ENCODE data around the gene ARMC10. TPM values are rescaled to one million over a fixed set of nuclear protein-coding genes. Genes with fewer than 3 reads are reported as not detected.
A peak's percentile ranks its signal among the peaks of the same experiment; 100 is the strongest.
"Not testable (repeated sequence)": the region's sequence is repeated elsewhere in the genome, so short reads cannot be mapped to it uniquely, and the experiment has no call there.

Gene ARMC10
- total RNA-seq, 1 donor from 2014 or later, result 56.7 TPM

DNA sequence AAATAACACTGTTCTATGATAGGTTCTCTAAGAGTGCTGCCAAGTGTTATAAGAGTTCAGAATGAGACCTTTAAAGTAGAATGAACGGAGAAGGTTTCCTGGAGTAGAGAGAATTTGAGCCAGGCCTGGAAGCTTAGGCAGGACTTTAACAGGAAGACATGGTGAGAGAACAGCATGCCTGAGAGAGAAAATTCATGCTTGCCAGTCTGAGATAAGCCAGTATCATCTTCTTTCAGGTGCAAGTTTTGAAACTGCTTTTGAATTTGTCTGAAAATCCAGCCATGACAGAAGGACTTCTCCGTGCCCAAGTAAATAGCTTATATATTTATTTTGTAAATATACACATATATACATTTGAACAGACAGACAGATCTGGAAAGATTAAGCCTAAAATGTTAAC, 22.1 kb downstream of the ARMC10 start:
- TF ChIP-seq, protein P1, sequence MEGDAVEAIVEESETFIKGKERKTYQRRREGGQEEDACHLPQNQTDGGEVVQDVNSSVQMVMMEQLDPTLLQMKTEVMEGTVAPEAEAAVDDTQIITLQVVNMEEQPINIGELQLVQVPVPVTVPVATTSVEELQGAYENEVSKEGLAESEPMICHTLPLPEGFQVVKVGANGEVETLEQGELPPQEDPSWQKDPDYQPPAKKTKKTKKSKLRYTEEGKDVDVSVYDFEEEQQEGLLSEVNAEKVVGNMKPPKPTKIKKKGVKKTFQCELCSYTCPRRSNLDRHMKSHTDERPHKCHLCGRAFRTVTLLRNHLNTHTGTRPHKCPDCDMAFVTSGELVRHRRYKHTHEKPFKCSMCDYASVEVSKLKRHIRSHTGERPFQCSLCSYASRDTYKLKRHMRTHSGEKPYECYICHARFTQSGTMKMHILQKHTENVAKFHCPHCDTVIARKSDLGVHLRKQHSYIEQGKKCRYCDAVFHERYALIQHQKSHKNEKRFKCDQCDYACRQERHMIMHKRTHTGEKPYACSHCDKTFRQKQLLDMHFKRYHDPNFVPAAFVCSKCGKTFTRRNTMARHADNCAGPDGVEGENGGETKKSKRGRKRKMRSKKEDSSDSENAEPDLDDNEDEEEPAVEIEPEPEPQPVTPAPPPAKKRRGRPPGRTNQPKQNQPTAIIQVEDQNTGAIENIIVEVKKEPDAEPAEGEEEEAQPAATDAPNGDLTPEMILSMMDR (conservative IDR thresholded peaks at IDR 0.05; ENCODE audit: low read depth, low read length), result no peak
- DNase-seq (ENCODE audit: low read depth), result no peak
- no peak overlapping the region for H3K4me3 ChIP-seq (ENCODE audit: low read depth, low read length)

DNA sequence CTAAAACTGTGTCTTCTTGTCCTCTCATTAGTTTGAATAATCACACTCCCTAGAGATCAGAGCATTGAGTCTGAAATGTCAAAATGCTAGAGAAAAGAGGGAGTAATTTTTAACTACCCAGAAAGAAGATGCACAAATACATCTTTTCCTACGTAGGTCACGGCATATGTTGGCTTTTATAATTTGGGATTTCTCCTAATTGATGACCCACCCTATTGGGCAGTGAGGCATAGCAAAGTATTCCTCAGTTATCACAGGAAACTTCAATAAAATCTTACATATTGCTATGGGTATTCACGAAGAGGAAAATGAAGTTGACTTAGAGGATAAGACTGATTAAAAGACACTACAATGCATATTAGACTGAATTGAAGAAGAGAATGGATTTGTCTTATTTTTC, 25.4 kb downstream of the ARMC10 start:
- H3K4me3 ChIP-seq (ENCODE audit: low read depth, low read length), result no peak overlapping the region
- TF ChIP-seq, protein P1 (conservative IDR thresholded peaks at IDR 0.05; ENCODE audit: low read depth, low read length), result no peak
- no peak for DNase-seq (ENCODE audit: low read depth)

DNA sequence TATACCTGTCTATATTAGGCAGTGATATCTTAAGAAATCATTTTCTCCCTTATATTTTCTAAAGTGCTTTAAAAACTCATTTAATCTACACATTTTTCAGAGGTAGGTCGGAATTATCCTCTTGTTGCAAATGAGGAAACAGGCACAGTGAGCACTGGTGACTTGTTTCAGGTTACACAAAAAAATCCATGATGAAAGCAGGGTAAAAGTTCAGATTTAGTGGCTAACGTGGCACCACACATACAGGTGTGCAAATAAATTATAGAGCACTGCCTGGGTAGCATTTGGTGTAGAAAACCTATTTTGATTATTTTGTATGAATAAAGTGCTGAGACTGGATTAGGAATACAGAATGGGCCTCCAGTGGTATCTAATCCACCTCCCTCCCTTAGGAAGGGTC, 26.6 kb downstream of the ARMC10 start:
- no peak for DNase-seq (ENCODE audit: low read depth)
- TF ChIP-seq, protein P1 (conservative IDR thresholded peaks at IDR 0.05; ENCODE audit: low read depth, low read length), result no peak
- H3K4me3 ChIP-seq (ENCODE audit: low read depth, low read length), result no peak overlapping the region

- TF ChIP-seq, protein P1 (conservative IDR thresholded peaks at IDR 0.05; ENCODE audit: low read depth, low read length), result no peak
- no peak for DNase-seq (ENCODE audit: low read depth)
- no peak overlapping the region for H3K4me3 ChIP-seq (ENCODE audit: low read depth, low read length)
Observed at GRCh38 chr7:103106005-103106702, 31.2 kb downstream of the ARMC10 start.

GRCh38 chr7:103106703-103107070, 31.7 kb downstream of the ARMC10 start:
- not testable (repeated sequence) for DNase-seq (ENCODE audit: low read depth); H3K4me3 ChIP-seq (ENCODE audit: low read depth, low read length)

GRCh38 chr7:103113164-103113563, 38.2 kb downstream of the ARMC10 start:
- H3K4me3 ChIP-seq (ENCODE audit: low read depth, low read length), result no peak overlapping the region
- TF ChIP-seq, protein P1 (conservative IDR thresholded peaks at IDR 0.05; ENCODE audit: low read depth, low read length), result no peak
- DNase-seq (ENCODE audit: low read depth), result peak; percentile 74

GRCh38 chr7:103114576-103115008, 39.7 kb downstream of the ARMC10 start:
- no peak overlapping the region for H3K4me3 ChIP-seq (ENCODE audit: low read depth, low read length)
- DNase-seq (ENCODE audit: low read depth), result no peak
- TF ChIP-seq, protein P1 (conservative IDR thresholded peaks at IDR 0.05; ENCODE audit: low read depth, low read length), result no peak
